Measurements from ENCODE around the gene SDK1. TPM values are rescaled to one million over a fixed set of nuclear protein-coding genes. Genes with fewer than 3 reads are reported as not detected.

The SDK1 gene
- total and polyA plus RNA-seq, 2 donors (not counting 3 experiments of a cell fraction or from before 2014, with no cell fraction given) = 1.6 to 3.9 TPM

DNA sequence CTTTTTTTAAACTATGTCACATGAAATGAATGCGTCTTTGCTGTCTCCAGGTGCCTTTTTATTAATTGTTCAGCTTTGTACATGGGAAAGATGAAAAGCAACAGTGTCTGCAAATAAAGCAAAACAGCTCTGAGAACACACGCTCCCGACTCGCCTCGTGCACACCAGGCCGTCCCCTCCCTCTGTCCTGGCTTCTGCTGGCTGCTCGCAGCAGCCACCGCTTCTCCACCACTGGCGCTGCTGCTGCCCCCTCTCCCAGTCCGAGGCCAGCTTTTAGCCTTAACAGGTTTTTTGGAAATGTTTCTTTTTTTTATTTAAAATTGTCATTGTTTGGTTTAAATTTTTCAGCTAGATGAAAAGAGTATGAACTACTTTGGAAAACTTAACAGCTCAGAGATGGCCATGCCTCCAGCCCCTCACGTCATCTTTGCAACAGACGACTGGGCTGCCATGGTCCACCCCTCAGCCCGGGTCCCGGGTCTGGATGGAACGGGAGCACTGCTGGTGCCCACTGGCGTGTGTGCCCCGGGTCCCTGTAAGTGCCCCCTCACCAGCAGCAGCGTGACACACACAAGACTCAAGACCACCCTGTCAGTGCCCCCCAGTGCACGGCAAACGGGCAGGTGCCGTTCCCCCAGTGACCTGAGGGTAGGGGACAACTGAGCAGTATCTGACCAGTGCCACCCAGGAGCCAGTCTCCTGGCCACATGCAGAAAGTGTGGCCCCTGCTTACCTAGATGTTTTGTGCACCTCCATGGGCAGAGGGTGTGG lies 965.4 kb downstream of the SDK1 start:
- Histone ChIP-seq H3K79me2 (ENCODE audit: control insufficient read depth, insufficient read depth, low read length) (no peaks in the 10 kb centered on the region), H3K27me3 (ENCODE audit: control insufficient read depth in 2 of 2, insufficient read depth in 2 of 2, low read length in 2 of 2) (no peaks in the 10 kb centered on the region), H3K9me1 (replicated peaks; ENCODE audit: control insufficient read depth, extremely low read depth, insufficient read depth, low read length) (no peaks in the 10 kb centered on the region), H3K27ac (ENCODE audit: insufficient read depth, low read depth, low read length) (no peak overlapping the region), H3K9ac (replicated peaks; ENCODE audit: extremely low read depth, insufficient read depth, low read length) (no peak overlapping the region), H3K36me3 (ENCODE audit: control insufficient read depth in 2 of 2, extremely low read depth in 1 of 2, insufficient read depth in 2 of 2, low read length in 2 of 2) (no peaks in the 10 kb centered on the region), H3K9me3 (replicated peaks; ENCODE audit: control insufficient read depth, insufficient read depth, low read length) (peaks cover 2% of the 10 kb centered on the region), H3K4me1 (ENCODE audit: control insufficient read depth, extremely low read depth, insufficient read depth, low read length) (no peaks in the 10 kb centered on the region), H3K4me3 (replicated peaks in 1 of 3; ENCODE audit: insufficient read depth in 1 of 3, low read depth in 1 of 3, low read length in 3 of 3) (no peak overlapping the region), H4K20me1 (replicated peaks; ENCODE audit: control insufficient read depth, extremely low read depth, insufficient read depth, low read length) (no peaks in the 10 kb centered on the region), H3K4me2 (ENCODE audit: insufficient read depth, low read length) (no peak overlapping the region), H2AFZ (ENCODE audit: low read depth, low read length) (no peak overlapping the region)
- DNase-seq (ENCODE audit: low read depth, low spot score) = no peak
- ChIA-PET CTCF (no interaction called here), POLR2A (no interaction called here)
- BruUV-seq (replicated peaks) = no TSS peak
- no peak for FAIRE-seq
- TF ChIP-seq MAX (IDR thresholded peaks at IDR 0.05; ENCODE audit: insufficient read depth, insufficient read length) = no peak
- TF ChIP-seq POLR2AphosphoS5 (IDR thresholded peaks at IDR 0.05; ENCODE audit: insufficient read depth, low read depth, low read length) = no peak
- TF ChIP-seq JUN (IDR thresholded peaks at IDR 0.05; ENCODE audit: borderline replicate concordance, insufficient read depth, insufficient read length, low read depth) = no peak
- TF ChIP-seq GATA2 (IDR thresholded peaks at IDR 0.05; ENCODE audit: insufficient read depth, insufficient read length, low read depth, low read length) = no peak
- dilution Hi-C loops (cut with MboI; ENCODE audit: extremely low pct_ligation_motif_present, low sequenced_read_pairs) = no loop called here
- intact Hi-C loops (cut with micrococcal nuclease) = no loop called here

GRCh38 chr7:4267341-4268039 lies 966.4 kb downstream of the SDK1 start:
- Histone ChIP-seq H3K9me3 (replicated peaks; ENCODE audit: control insufficient read depth, insufficient read depth, low read length) (peaks cover 2% of the 10 kb centered on the region), H4K20me1 (replicated peaks; ENCODE audit: control insufficient read depth, extremely low read depth, insufficient read depth, low read length) (no peaks in the 10 kb centered on the region), H3K36me3 (ENCODE audit: control insufficient read depth in 2 of 2, extremely low read depth in 1 of 2, insufficient read depth in 2 of 2, low read length in 2 of 2) (no peaks in the 10 kb centered on the region), H3K9ac (replicated peaks; ENCODE audit: extremely low read depth, insufficient read depth, low read length) (no peak overlapping the region), H3K79me2 (ENCODE audit: control insufficient read depth, insufficient read depth, low read length) (no peaks in the 10 kb centered on the region), H3K4me3 (replicated peaks in 1 of 3; ENCODE audit: insufficient read depth in 1 of 3, low read depth in 1 of 3, low read length in 3 of 3) (no peak overlapping the region), H3K4me2 (ENCODE audit: insufficient read depth, low read length) (no peak overlapping the region), H3K27ac (ENCODE audit: insufficient read depth, low read depth, low read length) (no peak overlapping the region), H3K4me1 (ENCODE audit: control insufficient read depth, extremely low read depth, insufficient read depth, low read length) (no peaks in the 10 kb centered on the region), H3K27me3 (ENCODE audit: control insufficient read depth in 2 of 2, insufficient read depth in 2 of 2, low read length in 2 of 2) (no peaks in the 10 kb centered on the region), H3K9me1 (replicated peaks; ENCODE audit: control insufficient read depth, extremely low read depth, insufficient read depth, low read length) (no peaks in the 10 kb centered on the region), H2AFZ (ENCODE audit: low read depth, low read length) (no peak overlapping the region)
- ChIA-PET CTCF (no interaction called here), POLR2A (no interaction called here)
- TF ChIP-seq FOS (IDR thresholded peaks at IDR 0.05; ENCODE audit: borderline replicate concordance, insufficient read depth, low read length) = no peak
- no peak for TF ChIP-seq GATA2 (IDR thresholded peaks at IDR 0.05; ENCODE audit: insufficient read depth, insufficient read length, low read depth, low read length)
- TF ChIP-seq JUN (IDR thresholded peaks at IDR 0.05; ENCODE audit: borderline replicate concordance, insufficient read depth, insufficient read length, low read depth) = no peak
- TF ChIP-seq, protein P1, sequence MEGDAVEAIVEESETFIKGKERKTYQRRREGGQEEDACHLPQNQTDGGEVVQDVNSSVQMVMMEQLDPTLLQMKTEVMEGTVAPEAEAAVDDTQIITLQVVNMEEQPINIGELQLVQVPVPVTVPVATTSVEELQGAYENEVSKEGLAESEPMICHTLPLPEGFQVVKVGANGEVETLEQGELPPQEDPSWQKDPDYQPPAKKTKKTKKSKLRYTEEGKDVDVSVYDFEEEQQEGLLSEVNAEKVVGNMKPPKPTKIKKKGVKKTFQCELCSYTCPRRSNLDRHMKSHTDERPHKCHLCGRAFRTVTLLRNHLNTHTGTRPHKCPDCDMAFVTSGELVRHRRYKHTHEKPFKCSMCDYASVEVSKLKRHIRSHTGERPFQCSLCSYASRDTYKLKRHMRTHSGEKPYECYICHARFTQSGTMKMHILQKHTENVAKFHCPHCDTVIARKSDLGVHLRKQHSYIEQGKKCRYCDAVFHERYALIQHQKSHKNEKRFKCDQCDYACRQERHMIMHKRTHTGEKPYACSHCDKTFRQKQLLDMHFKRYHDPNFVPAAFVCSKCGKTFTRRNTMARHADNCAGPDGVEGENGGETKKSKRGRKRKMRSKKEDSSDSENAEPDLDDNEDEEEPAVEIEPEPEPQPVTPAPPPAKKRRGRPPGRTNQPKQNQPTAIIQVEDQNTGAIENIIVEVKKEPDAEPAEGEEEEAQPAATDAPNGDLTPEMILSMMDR (IDR thresholded peaks at IDR 0.05; ENCODE audit: extremely low read depth in 1 of 2, insufficient read depth in 1 of 2, low read depth in 1 of 2, low read length in 2 of 2) = no peak
- TF ChIP-seq MAX (IDR thresholded peaks at IDR 0.05; ENCODE audit: insufficient read depth, insufficient read length) = no peak
- no peak for TF ChIP-seq EZH2 (IDR thresholded peaks at IDR 0.05; ENCODE audit: borderline replicate concordance, low read depth, low read length, severe bottlenecking)
- TF ChIP-seq MYC (IDR thresholded peaks at IDR 0.05; ENCODE audit: low read depth, low read length) = no peak
- no peak for TF ChIP-seq POLR2AphosphoS5 (IDR thresholded peaks at IDR 0.05; ENCODE audit: insufficient read depth, low read depth, low read length)
- TF ChIP-seq POLR2A (IDR thresholded peaks at IDR 0.05; ENCODE audit: low read depth, low read length) = no peak
- DNase-seq (ENCODE audit: low read depth, low spot score) = no peak
- dilution Hi-C loops (cut with MboI; ENCODE audit: extremely low pct_ligation_motif_present, low sequenced_read_pairs) (no loop called here), intact Hi-C loops (cut with micrococcal nuclease) (no loop called here)
- BruUV-seq (replicated peaks) = no TSS peak
- FAIRE-seq = no peak

Measured in endothelial cell of umbilical vein (primary cell).